Midbrain (tissue), 1 donor: ENCODE data around the gene SLX4IP.

Experiments
- DNase-seq: peaks from one replicate; lab custom pipeline; 2025; lab: John Stamatoyannopoulos, UW

Gene SLX4IP

DNA sequence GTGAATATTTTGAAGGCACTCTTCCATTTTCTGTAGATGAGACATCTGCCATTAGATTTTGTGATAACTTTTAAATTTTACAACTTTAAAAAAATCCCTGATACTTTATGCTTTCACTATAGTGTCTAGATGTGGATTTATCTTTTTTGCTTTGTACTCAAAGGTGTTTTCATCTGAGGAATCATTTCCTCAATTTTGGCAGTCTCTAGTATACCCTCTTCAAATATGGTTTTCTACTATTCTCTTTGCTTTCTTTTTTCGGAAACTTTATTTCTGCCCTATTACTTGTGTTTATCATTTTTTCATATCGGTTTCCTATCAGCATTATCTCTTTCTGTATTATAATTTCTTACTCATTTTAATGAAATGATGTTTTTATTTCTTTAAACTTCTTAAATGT, 62.2 kb downstream of the SLX4IP start:
- no peak for DNase-seq

DNA sequence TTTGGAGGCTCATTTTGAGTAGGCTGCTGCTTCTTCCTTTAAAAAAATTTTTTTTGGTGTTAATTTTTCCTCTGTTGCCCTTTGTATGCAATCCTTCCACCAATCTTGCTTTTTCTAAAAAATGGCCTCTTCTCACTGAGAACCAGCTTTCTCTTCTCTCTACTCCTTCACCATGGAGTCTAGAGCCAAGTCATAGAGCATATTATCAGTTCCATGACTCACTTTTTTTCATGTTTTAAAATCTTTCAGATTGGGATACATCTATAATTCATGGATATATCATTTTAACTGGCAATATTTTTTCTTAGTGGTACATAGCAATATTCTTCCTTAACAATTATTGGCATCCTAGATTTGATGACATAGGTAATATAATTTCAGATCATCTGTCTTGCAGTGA, 62.7 kb downstream of the SLX4IP start:
- no peak for DNase-seq

DNA sequence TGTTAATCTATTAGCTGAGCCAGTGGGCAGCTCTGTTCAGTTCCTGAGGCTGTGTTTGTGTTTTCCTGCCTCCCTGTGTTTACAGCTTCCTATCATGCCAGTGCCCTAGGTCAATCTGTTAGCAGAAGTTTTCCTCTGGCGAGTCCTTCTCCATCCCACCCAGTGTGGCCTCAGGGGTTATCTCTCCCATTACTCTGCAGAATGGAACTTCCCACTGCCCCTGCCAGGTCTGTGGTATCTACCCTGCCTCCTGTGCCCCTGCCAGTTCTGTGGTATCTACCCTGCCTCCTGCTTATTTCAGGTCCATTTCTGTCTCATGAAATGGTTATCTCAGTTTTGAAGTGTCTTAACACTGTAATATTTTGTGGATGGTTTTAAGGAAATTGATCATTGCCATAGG, 63.1 kb downstream of the SLX4IP start:
- DNase-seq, result no peak

DNA sequence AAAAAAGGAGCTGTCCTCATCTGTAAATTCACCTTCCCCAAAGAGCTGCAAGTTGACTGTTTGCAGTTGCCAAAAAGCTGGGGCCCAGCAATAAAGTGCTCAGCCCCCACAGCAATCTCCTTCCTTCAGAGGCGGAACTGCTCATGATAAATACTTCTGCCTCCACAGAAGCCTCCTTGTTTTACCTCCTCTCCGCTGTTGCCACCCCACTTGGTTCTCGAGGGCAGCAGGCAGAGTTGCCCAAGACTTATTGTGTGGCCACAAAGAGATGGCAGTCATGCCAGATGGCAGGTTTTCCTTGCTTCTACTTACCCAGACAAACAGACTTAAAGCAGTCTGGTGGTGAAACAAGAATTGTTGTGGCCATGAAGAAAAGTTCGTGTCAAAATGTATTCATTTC, 66.3 kb downstream of the SLX4IP start:
- peak; percentile 65 for DNase-seq

DNA sequence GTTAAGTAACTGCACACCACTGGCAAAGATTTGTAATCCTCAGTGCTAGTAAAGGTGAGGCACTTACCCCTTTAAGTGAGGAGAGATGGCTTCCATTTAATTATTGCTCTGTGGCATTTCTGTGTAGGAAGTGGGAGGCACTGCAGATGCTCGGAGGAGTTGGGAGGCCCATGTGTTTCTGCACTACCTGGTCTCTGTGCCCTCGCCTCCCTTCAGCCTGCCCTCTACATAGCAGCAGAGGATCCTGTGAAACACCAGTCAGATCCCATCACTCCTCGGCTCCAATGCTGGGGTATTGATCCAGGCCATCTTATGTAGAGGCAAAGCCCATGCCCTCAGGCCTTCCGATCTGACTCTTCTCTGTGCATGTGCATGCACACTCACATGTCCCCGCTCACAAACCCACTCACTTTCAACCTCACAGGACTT, 67.0 kb downstream of the SLX4IP start:
- DNase-seq, result no peak

DNA sequence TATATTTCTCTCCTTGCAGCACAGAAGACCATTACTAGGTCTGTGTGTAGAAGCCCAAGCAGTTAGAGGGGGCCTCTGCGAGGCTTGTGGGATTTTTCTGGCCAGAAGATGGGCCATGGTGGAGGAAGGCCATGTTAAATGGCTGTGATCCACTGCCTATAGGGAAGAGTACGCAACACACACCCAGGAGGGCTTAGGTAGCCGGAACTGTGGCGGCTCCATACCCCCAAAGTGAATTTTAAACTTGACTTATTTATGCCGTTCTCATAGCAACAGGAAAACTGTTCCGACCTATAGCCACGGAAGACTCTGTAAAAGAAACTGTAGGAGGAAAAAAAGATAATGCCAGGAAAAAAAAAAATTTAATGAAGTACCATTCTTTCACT, 69.5 kb downstream of the SLX4IP start:
- DNase-seq, result no peak

DNA sequence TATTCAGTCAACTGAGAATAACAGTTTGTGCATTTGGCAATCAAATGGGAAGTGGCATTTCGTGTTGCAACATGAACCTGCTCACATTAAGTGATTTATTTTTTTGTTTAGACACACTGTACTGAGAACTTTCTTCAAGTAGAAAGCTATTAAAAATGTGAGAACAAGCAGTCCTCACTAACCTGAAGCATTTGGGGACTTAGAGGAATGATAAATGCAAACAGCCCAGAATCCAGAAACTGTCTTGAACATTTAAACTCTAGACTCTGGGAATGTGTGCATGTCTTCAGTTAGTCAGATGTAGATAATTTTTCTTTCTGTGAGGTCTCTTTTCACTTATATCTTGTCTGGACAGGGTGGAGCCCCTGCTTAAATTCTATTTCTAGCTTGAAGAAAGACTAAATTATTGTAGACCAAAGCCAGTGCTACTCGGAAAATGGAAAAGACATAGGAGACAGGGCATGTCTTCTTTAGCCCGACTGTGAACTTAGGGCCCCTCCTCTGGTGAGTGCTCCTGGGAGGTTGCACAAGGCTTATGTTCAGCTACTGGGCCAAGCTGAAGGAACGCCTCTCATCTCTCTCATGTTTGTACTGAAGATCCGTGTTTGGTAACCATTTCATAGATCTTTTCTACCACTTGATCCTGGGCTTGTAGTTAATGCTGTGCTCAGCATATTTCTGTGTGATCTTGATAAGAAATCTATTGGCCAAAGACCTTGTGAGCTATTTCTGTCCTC, 70.1 kb downstream of the SLX4IP start:
- DNase-seq, result no peak

DNA sequence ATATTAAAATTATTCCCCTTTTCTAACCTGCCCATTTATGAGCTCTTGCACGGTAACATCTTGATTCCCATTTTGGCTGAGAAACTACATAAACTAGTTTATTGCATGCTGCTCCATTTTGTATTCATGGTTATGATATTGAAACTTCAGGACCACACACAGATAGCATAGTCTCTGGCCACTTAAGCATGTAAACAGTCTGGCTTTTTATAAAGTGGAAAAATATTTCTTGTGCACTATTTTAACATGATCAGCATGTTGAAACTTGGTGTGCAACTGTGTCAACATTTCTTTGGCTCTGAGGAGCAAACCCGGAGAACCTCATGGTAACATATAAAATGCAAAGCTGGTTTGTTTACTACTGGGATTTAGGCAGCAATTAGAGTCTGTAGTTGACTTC, 70.7 kb downstream of the SLX4IP start:
- DNase-seq, result no peak

DNA sequence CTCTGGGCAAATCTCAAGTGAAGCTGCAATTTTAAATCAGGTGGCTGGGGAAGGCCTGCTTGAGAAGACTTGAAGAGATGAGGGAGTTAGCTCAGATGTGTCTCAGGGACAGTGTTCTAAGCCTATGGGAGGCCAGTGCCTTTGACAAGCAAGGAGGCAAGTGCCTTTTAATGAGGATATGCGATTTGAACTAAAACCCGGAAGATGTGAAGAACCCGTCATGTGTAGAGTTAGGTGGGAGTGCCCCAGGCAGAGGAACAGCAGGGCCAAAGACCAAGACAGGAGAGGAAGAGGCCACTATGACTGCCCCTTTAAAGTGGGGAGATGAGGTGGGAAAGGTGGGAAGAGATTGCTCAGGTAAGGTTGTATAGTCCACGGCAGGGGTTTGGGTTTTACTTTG, 71.9 kb downstream of the SLX4IP start:
- DNase-seq, result no peak

DNA sequence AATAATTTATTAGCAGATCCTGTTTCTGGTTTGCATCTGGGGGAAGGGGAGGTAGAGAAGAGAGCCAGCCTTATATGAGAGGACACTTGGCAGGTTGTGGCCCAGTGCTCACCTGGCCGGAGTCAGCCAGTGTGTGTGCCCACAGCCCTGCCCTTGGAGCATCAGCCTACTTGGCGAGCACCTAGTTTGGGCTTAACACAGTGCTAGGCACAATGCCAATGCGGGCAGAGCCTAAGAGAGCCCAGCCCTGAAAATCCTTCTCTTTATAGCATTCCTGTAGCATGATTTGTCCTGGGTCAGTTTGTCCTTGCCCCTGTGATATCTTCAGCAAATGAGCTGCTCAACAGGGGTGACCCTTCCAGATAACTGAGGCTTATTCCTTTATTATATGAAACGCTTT, 73.0 kb downstream of the SLX4IP start:
- no peak for DNase-seq

DNA sequence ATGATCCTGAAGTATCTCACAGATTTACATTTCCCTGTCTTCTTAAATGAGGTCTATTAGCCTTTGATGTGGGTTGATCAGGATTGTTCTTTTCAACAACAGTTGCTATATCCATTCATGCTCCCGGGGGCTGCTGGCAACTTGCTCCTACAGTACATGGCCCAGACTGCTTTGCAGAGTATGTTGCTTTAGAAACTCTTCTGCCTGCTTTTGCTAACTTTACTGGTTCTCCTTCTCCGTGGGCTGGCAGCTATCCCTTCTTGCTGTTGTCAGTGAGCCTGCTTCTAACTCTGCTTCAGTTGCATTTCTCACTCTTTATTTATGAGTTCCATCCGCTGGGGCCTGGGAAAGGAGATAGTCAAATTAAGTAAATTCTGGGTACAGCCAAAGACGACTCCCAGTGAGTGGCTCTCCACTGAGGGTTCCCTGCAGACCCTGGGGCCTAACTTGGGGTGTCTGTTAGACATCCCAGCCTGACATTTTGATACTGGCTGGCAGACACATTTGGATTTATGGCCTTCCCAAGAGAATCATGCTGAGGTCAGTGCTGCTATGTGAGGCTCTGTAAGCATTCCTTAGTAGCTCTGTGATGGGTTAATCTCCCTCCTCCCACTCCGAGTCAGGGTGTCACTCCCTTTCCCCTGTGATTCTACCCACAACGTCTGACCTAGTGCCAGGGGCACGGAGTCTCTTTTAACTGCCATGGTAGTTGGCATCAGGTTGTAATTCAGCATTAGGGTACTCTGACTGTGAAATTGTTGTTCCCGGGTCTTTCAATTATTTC, 73.6 kb downstream of the SLX4IP start:
- no peak for DNase-seq

DNA sequence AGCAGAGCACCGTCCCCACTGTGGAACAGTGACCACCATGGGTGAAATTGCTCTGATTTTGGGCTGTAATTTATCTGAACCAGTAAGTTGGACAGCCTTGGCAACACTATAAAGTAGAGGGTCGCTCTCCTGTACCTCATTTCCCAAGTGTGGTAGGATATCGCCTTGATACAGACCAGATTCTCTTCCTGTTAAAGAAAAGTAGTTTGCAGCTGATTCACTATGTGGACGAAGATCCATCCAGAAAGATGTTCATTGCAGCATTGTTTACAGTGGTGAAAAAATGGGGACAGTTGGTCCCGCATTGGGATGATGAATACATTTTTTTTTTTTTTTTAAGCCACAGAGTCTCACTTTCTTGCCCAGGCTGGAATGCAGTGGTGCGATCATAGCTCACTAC, 74.3 kb downstream of the SLX4IP start:
- DNase-seq, result no peak

DNA sequence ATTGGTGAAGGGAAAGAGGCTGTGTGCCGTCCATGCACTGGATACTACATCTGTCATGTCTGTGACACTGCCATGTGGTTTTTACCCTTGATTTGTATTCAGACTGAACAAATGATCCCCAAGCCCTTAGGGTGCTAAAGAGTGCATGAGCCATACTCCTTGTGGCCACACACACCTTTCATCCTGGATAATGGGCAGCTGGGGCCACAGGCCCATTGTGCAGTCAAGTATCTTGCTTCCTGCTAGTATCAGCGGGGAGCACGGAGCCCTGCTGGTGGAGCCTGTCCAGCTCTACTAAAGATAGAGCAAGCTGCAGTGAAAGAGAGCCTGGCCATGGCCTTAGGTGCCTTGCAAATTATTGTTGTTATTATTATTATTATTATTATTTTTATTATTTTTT, 75.1 kb downstream of the SLX4IP start:
- no peak for DNase-seq

DNA sequence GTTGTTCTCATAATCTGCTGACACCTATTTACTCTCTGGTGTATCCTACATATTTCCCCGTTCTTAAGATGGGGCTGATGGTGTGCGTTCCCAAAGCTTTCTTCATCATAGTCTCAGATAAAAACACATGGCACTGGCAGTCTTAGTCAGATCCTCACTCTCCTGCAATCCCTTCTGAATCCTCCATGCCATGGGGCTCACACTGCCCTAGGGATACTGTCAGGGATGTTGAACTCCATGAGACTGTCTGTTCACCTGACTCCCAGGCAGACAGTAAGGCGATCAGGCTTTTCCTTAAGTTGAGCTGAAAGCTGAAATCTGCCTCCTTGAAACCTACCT, 76.0 kb downstream of the SLX4IP start:
- no peak for DNase-seq

DNA sequence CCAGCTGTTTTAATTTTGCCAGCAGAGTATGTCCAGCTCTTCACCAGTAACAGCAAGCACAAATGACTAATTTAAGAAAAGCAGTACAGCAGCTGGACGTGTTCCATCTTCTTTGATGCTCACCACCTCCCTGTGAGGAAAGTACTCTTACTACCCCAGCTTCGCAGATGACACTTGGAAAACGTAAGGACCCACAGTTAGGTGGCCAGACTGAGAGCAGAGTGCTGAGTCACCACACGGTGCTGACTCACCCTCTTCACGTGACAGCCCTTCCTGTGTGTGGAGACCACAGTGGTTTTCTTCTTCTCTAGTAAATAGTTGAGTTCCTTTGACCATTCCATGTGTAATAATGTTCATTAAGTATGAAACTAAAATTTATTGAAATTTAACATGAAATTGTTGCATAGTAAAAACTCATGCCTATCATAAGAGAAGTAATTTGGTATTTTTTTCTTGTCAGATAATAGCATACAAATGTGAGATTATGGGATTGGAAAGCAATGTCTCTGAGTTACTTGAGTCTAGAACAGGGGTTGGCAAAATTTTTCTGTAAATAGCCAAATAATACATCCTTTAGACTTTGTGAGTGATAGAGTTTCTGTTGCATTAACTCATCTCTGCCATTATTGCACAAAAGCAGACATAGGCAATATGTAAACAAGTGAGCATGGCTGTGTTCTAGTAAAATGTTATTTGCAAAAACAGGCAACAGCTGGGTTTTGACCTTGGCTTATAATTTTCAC, 76.6 kb downstream of the SLX4IP start:
- peak; percentile 49 for DNase-seq

DNA sequence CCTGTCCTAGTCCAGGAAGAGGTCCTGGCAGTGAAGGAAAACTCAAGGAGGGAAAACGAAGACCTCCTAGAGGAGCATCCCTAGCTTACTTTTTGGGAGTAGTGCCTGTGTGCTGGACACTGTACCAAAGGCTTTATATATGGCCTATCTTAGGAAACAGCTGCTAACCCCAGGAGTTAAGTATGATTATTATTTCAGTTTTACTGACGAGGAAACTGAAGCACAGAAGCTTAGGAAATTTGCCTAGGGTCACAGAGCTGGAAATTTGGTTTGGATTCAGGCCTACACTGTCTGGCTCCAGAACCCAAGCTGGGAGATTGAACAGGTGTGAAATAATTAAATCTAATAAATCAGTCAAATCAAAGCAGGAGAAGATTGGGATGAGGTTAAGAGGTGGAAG, 78.0 kb downstream of the SLX4IP start:
- no peak for DNase-seq

DNA sequence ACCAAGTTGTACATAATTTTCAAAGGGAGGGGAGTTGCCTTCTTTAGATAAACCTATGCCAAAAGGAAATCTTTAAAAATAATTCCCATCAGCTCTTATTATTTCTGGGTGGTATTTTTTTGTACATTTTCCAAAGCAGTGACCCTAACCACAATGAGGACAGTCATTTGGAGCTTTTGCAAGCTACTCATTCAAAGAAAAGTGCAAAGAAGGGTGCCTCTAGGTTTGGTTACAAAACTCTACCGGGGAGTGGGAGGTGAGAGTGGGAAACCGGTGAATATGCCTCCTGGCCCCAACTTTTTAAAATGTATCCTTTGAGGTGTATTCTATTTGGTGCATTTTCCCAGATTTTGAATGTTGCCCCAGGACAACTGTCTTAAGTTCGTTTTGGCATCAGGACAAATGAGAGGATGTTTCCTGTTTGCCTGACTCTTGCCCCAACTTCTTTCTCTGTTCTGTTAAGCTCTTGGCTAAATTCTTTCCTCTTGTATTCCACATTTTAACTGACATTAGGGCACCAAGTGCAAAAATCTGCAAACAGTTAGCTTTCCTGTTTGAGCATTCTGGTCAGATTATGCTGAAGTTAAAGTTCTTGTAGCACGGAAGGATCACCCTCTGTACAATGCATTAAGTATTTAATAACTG, 78.9 kb downstream of the SLX4IP start:
- DNase-seq, result no peak

DNA sequence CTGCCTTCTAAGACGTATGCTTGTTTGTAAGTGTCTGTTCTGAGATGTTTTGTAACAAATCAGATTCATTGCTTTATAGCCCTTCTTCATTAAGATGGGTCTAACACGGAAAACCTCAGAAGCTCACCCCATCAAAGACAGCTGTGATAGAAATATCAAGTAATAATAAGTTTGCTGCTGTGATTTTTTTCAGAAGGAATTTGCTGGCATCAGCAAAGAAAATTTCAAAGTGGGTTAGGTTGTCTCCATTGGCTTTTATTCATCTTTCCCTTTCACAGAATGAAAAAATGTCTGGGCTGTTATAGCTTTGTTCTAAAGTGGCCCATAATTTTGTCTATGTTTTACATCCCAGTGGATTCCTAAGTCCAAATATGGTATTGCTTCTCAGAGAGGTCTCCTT, 81.4 kb downstream of the SLX4IP start:
- no peak for DNase-seq

DNA sequence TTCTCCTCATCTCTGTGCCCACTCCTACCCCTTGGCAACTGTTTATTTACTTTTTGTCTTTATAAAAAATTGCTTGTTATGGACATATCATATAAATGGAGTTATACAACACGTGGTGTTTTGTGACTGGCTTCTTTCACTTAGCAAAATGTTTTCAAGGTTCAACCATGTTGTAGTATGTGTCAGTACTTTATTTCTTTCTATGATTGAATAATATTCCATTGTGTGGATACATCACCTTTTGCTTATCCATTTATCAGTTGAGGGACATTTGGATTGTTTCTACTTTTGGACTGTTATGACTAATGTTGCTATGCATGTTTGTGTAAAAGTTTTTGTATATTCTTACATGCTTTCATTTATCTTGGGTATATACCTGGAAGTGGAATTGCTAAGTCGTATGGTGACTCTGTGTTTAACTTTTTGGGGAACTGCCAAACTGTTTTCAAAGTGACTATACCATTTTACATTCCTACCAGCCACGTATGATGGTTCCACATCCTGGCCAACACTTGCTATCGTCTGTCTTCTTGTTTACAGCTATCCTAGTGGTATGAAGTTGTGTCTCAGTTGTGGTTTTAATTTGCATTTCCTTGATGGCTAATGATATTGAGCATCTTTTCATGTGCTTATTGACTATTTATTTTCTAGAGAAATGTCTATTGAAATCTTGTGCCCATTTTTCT, 84.4 kb downstream of the SLX4IP start:
- DNase-seq, result no peak

DNA sequence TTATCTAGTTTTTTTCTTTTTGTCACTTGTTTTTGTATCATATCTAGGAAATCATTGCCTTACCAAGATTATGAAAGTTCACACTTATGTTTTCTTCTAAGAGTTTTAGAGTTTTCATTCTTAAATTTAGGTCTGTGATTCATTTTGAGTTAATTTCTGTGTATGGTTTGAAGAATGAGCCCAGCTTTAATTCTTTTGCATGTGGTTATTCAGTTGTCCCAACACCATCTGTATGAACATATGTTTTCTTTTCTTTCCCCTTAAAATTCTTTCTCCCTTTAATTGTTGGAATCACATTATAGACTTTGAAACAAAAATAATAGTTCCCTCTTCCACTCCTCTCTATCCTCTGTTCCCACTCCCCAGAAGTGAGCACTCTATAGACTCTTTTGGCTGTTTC, 85.4 kb downstream of the SLX4IP start:
- DNase-seq, result no peak

DNA sequence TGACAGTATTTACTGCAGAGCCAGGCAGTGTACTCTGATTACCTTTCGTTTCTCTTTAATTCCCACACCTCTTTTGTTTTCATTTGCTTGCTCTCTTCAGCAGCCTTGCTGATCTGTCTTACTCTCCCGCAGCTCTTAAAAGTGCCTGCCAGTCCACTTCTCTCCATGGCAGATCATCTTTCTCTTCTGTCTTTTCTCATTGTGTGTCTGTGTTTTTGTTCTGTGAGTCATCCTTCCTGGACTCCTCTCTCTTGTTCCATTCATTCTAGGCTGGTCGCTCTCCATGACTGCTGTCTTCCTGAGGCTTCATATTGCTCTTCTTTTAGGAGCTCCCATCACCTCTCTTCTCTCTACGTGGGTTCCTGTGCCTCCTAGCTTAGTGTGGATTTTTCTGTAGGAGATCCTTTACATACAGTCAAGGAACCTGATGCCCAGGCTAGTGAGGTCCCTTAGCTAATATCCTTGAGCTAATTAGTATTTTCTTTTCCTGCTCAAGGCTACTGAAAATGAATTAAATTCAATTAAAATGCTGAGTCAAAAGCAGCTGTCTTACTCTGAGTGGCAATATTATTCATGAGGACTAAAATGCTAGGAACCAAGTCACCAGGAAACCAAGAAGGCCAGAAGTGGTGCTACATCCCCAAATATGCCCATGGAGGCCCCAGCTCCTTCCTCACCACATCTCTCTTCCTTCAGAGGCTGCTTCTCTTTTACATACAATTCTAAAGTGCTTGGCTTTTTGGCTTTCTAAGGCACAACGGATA, 86.1 kb downstream of the SLX4IP start:
- DNase-seq, result peak; percentile 10
